ENCODE measurements around the gene TMEM94. TPM values are rescaled to one million over a fixed set of nuclear protein-coding genes. Genes with fewer than 3 reads are reported as not detected.

The TMEM94 gene
- total RNA-seq, 1 experiment from 2014 or later, result 109 TPM

DNA sequence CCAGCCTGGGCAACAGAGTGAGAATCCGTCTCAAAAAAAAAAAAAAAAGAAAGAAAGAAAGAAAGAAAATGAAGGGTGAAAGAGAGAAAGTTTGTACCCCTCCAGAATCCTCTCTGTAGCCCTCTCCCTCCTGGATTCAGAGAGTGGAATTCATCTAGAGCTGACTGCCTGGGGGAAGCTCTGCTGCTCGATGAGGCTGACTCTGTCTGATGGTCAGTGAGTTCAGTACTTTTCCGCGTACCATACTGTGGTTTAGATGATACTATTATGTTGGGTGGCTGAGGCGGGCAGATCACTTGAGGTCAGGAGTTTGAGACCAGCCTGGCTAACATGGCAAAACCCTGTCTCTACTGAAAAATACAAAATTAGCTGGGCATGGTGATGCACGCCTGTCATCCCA, 14.8 kb downstream of the TMEM94 start:
- Histone ChIP-seq H3K27me3 (replicated peaks; ENCODE audit: control insufficient read depth, insufficient read depth, low read length) (no peaks in the 10 kb centered on the region), H3K9me3 (peaks cover 5% of the 10 kb centered on the region), H3K4me1 (no peaks in the 10 kb centered on the region), H3K4me3 (ENCODE audit: low read depth, low read length) (no peak overlapping the region), H3K36me3 (ENCODE audit: control insufficient read depth, insufficient read depth, low read length) (no peaks in the 10 kb centered on the region; the same call in 1 of the 2 replicates)
- H3K27ac Mint-ChIP-seq (ENCODE audit: unreplicated experiment), result no peak overlapping the region
- ChIA-PET CTCF (interaction anchor here (0.7 kb wide), 1 partner anchor 136 kb away, joined by 7 read pairs; no protein-coding TSS in a partner anchor), POLR2A (no interaction called here)
- H3K4me3 Mint-ChIP-seq (ENCODE audit: unreplicated experiment), result no peak overlapping the region
- H3K9me3 Mint-ChIP-seq (ENCODE audit: unreplicated experiment), result no peaks in the 10 kb centered on the region
- no TSS peak for BruUV-seq (replicated peaks)
- no peaks in the 10 kb centered on the region for H3K27me3 Mint-ChIP-seq (ENCODE audit: insufficient read depth, unreplicated experiment)
- TF ChIP-seq, protein P1, sequence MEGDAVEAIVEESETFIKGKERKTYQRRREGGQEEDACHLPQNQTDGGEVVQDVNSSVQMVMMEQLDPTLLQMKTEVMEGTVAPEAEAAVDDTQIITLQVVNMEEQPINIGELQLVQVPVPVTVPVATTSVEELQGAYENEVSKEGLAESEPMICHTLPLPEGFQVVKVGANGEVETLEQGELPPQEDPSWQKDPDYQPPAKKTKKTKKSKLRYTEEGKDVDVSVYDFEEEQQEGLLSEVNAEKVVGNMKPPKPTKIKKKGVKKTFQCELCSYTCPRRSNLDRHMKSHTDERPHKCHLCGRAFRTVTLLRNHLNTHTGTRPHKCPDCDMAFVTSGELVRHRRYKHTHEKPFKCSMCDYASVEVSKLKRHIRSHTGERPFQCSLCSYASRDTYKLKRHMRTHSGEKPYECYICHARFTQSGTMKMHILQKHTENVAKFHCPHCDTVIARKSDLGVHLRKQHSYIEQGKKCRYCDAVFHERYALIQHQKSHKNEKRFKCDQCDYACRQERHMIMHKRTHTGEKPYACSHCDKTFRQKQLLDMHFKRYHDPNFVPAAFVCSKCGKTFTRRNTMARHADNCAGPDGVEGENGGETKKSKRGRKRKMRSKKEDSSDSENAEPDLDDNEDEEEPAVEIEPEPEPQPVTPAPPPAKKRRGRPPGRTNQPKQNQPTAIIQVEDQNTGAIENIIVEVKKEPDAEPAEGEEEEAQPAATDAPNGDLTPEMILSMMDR (IDR thresholded peaks at IDR 0.05; ENCODE audit: insufficient read depth in 1 of 2, low read depth in 1 of 2, low read length in 1 of 2, severe bottlenecking in 1 of 2, unreplicated experiment in 1 of 2), result no peak
- H3K4me1 Mint-ChIP-seq (ENCODE audit: low read depth, unreplicated experiment), result peaks cover under 1% of the 10 kb centered on the region
- H3K36me3 Mint-ChIP-seq (ENCODE audit: insufficient read depth, unreplicated experiment), result peaks cover 13% of the 10 kb centered on the region
- DNase-seq, result no peak
- intact Hi-C loops (cut with micrococcal nuclease; ENCODE audit: unreplicated experiment), result no loop called here

DNA sequence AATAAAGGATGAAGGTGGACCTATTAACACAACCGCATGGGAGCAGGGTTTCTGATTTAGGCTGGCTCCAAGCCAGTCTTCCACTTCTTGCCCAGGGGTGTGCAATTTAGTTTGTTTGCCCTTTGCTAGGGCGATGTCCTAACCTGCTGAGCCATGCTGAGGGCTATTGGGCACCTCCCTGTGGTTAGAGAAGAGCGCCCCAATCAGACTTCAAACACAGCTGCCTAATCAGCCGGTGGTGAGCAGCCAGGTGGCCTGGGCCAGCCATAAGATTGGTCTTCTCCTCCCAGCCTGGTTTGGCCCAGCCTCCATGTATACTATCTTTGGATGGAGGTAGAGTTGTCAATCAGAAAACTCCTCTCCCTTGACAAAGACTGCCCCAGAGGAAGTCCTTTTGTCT, 15.7 kb downstream of the TMEM94 start:
- Histone ChIP-seq H3K36me3 (ENCODE audit: control insufficient read depth, insufficient read depth, low read length) (no peaks in the 10 kb centered on the region; the same call in 1 of the 2 replicates), H3K4me3 (ENCODE audit: low read depth, low read length) (no peak overlapping the region), H3K27me3 (replicated peaks; ENCODE audit: control insufficient read depth, insufficient read depth, low read length) (no peaks in the 10 kb centered on the region), H3K9me3 (no peaks in the 10 kb centered on the region), H3K4me1 (peaks cover 7% of the 10 kb centered on the region)
- no peaks in the 10 kb centered on the region for H3K27me3 Mint-ChIP-seq (ENCODE audit: insufficient read depth, unreplicated experiment)
- no peak overlapping the region for H3K4me3 Mint-ChIP-seq (ENCODE audit: unreplicated experiment)
- DNase-seq, result no peak
- TF ChIP-seq, protein P1 (IDR thresholded peaks at IDR 0.05; ENCODE audit: insufficient read depth in 1 of 2, low read depth in 1 of 2, low read length in 1 of 2, severe bottlenecking in 1 of 2, unreplicated experiment in 1 of 2), result no peak
- POLR2A ChIA-PET, result no interaction called here
- no peaks in the 10 kb centered on the region for H3K9me3 Mint-ChIP-seq (ENCODE audit: unreplicated experiment)
- H3K4me1 Mint-ChIP-seq (ENCODE audit: low read depth, unreplicated experiment), result peaks cover 10% of the 10 kb centered on the region
- H3K36me3 Mint-ChIP-seq (ENCODE audit: insufficient read depth, unreplicated experiment), result peaks cover 13% of the 10 kb centered on the region
- intact Hi-C loops (cut with micrococcal nuclease; ENCODE audit: unreplicated experiment), result no loop called here
- CTCF ChIA-PET, result interaction anchor here (0.6 kb wide), 2 partner anchors 27 to 113 kb away, joined by 3 to 4 read pairs; no protein-coding TSS in a partner anchor
- BruUV-seq (replicated peaks), result no TSS peak
- H3K27ac Mint-ChIP-seq (ENCODE audit: unreplicated experiment), result no peak overlapping the region

- TF ChIP-seq, protein P1 (IDR thresholded peaks at IDR 0.05; ENCODE audit: insufficient read depth in 1 of 2, low read depth in 1 of 2, low read length in 1 of 2, severe bottlenecking in 1 of 2, unreplicated experiment in 1 of 2), result no peak
- no peak overlapping the region for H3K4me3 Mint-ChIP-seq (ENCODE audit: unreplicated experiment)
- ChIA-PET POLR2A (no interaction called here), CTCF (no interaction called here)
- no peak overlapping the region for H3K27ac Mint-ChIP-seq (ENCODE audit: unreplicated experiment)
- Histone ChIP-seq H3K4me1 (peaks cover 10% of the 10 kb centered on the region), H3K36me3 (ENCODE audit: control insufficient read depth, insufficient read depth, low read length) (no peaks in the 10 kb centered on the region; the same call in 1 of the 2 replicates), H3K4me3 (ENCODE audit: low read depth, low read length) (no peak overlapping the region), H3K9me3 (no peaks in the 10 kb centered on the region), H3K27me3 (replicated peaks; ENCODE audit: control insufficient read depth, insufficient read depth, low read length) (no peaks in the 10 kb centered on the region)
- peaks cover 11% of the 10 kb centered on the region for H3K4me1 Mint-ChIP-seq (ENCODE audit: low read depth, unreplicated experiment)
- H3K9me3 Mint-ChIP-seq (ENCODE audit: unreplicated experiment), result no peaks in the 10 kb centered on the region
- no peaks in the 10 kb centered on the region for H3K27me3 Mint-ChIP-seq (ENCODE audit: insufficient read depth, unreplicated experiment)
- no peak for DNase-seq
- intact Hi-C loops (cut with micrococcal nuclease; ENCODE audit: unreplicated experiment), result no loop called here
- BruUV-seq (replicated peaks), result no TSS peak
- H3K36me3 Mint-ChIP-seq (ENCODE audit: insufficient read depth, unreplicated experiment), result peaks cover 12% of the 10 kb centered on the region
Measured at GRCh38 chr17:75473246-75473645, 16.8 kb downstream of the TMEM94 start.
